GM21526 (cell line): Measurements from ENCODE around the gene GRIK3.

Experiments
- ATAC-seq: cut with Tn5 transposase; IDR thresholded peaks from one replicate; pipeline ENCODE4 v1.9.1; 2021; ENCODE audit warnings: moderate library complexity; ENCODE audit not compliant: unreplicated experiment, low FRiP score

The GRIK3 gene

GRCh38 chr1:36839485-36839884, 194.8 kb downstream of the GRIK3 start:
- no peak for ATAC-seq

GRCh38 chr1:36838888-36839287, 195.4 kb downstream of the GRIK3 start:
- no peak for ATAC-seq

DNA sequence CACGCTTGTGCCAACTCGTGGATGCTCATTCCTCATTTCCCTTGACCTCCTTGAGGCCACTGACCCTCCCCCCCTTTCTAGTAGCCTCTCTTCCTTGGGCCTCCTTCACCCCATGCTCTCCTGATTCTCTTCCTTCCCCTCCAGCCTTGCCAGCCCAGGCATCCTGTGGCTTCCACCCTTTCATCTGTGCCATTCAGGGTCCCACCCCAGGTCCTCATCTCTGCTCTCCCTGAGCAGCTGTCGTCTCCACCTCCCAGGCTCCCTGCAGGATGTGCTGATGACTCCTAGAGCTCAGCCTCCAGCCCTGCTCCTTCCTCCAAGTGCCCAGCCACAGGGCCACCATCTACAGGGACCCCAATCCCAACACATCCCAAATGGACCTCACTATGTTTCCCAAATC, 197.4 kb downstream of the GRIK3 start:
- no peak for ATAC-seq

DNA sequence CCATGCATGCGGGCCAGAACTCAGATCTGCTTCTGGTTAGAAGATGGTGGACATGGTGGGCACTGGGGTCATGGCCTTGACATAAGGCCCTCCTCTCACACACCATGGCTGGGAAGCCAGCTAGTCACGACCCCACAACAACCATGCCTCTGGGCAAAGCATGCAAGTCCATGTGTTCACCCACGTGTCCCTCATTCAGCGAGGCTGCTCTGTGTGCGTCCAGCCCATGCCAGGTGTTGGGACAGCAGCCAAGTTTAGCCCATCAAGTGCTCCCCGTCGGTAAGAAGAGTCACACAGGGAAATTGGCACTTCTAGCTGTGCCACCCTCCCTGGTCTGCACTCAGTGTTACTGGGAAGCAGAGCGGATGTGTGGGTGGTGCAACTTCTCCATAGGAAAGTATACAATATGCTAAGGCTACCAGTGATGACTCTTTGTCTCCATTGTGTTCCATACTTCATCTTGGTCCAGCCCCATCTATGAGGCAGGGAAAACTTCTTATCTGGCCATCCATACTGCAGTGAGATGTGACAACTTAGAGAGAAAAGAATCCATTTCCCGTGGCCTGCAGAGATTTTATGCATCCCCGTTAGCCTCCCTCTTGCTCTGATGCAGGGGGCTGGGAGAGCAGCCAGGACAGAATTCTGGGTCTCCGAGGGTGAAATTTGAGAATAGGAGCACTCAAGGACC, 198.0 kb downstream of the GRIK3 start:
- ATAC-seq, result no peak

DNA sequence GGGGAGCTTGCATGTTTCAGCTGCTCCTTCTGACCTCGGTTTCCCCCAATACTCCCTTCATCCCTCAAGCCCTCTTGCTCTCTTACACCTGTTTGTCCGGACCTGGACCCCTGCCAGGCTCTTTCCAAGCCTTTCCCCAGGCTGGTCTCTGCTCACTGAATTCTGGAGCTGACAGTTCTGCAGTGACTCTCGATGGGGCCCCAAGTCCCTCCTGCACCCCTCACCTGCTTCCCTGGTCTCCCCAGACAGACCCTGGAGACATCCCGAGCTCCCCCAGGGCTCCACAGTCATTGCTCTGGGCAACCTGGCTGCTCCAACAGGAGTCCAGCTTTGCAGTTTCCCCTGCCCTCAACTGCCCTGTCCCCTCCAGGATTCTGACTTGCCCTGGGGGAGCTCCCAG, 198.6 kb downstream of the GRIK3 start:
- ATAC-seq, result no peak

DNA sequence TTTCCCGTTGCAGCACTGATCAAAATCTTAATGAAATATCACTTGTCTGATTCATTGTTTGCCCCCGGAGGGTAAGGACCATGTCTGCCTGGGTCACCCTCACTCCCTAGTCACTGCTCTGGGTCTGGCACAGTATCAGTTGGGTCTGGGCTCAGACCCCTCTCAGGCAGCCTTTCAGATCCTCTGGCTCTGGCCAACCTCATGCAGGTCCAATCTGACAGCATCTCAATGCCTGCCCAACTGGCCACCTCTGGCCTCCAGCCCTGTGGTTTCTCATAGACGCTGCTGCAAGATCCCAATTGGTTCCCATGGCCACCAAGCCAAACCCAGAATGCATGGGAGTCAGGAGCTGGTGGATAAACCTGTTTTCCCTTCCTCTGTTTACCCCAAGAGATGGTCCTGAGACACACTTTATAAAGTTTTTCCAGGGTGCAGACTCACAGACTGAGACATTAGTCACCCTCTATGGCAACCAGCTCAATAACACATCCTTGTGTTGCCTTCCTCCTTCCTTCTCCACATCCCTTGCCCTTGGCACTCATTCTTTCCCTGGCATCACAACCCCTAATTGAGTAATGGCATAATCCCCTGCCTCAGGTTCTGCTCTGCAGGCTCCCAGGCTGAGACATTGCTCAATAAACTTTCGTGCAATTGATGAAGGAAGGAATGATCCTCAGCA, 199.2 kb downstream of the GRIK3 start:
- no peak for ATAC-seq

DNA sequence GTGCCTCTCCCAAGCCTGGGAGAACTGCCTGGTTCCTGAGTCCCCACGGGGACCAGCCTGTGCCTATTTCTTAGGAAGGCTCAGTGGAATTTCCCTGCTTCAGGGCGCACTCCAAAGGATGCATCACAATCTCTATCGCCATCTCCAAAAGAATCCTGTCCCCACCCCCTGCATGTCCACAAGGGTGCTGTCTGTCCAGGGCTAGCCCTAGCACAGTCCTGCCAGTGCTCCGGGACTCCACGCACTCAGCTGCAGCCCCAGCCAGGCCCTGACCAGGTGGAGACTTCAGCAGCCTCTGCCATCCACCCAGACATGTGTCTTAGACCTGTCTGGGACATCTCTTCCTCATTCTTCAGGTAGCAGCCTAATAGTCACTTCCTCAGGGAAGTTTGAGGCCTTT, 199.7 kb downstream of the GRIK3 start:
- no peak for ATAC-seq

DNA sequence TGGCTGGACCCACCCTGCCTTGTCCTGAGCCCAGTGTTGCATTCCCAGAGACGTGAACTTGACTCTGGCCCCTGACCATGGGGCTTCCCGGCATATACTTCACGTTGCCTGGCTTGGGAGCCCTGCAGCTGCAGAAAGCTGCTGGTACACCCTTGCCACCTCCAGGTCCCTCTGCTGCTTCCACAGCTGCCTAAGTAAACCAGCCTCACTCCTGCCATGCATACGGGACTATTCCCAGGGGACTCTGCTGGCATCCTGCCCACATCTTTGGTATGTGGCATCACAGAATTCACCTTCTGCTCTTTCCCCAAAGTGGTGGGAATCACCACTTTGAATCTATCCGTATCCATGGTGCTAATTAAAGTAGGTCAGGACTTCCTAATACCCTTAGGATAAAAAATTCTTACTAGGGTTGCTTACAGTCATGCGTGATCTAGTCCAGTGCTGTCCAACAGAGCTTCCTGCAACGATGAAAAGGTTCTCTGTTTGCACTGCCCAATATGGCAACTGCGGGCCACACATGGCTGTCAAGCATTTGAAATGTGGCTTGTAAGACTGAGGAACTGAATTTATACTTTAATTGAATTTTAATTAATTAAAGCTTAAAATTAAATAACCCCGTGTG, 203.0 kb downstream of the GRIK3 start:
- ATAC-seq, result no peak

DNA sequence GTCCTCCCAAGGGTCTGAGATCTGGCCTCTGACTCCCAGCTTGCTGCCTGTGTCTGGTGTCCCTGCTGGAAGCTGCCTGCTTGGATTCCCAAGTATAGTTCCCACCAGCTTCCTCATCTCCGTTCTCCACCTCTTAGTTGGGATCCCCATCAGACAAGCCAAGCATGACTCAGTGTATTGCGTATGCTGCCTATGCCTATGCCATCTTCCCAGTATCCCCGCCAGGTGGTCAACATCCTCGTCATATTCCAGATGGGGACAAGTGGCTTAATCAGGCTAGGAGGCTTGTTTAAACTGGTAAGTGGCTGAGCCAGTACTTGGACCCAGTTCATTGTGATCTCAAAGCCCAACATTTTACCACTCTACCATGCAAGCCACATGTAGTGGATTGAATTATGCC, 204.4 kb downstream of the GRIK3 start:
- no peak for ATAC-seq

- no peak for ATAC-seq
Observed at GRCh38 chr1:36829066-36829465, 205.2 kb downstream of the GRIK3 start.

DNA sequence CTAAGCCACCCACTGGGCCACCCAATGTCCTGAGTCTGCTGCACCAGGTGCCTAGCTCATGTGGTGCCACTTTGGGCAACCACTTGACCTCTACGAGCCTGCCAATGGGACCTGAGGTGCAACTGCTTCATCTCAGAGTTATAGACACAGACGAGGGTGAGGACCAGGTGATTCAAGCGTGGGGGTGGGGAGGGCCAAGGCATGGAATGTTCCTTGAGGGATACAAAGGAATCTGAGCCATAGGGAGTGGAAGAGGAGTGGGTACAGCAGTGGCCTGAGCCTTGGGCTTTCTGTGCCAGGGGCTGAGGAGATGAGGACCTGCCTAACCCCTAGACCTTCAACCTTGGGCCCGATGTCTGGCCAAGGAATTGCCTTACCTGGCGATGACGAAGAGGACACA, 209.1 kb downstream of the GRIK3 start:
- no peak for ATAC-seq

DNA sequence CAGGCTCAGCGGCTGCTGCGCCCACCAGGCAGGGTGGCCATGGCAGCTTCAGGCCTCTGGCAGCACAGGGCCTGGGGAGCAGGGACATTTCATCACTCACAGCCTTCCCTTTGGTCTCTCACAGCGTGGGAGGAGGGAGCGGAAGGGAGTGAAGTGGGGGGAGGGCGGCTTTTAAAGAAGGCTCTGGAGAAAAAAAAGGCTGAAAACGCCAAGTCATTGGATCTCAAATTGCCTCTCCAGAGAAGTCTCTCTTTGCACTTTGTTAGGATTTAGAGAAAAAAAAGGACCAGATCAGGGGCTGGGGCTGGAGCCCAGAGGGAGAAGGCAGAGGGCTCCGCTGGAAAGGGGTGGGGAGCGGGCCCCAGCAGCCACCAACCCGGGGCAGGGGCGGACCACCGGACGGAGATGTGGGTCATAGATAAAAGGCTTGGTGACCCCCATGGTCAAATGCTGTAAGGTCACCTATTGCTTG, 209.9 kb downstream of the GRIK3 start:
- no peak for ATAC-seq

GRCh38 chr1:36822648-36823047, 211.7 kb downstream of the GRIK3 start:
- ATAC-seq, result no peak

DNA sequence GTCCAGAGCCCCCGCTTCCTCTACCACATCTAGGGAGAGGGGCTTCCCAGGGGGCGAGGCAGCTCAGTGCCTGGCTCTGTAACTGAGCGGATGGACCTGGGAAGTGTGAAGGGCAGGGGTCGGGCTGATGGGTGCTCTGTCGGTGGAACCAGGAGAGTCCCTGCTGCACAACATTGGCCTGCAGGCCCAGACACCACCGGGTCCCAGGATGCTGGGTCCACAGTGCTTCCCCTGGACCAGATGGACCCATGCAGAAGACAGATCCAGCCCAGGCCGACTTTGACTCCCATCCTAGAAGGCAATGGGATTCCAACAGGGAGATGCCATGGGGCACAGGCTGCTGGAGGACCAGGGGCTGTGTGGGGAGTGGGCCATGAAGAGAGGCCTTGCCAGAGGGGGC, 212.9 kb downstream of the GRIK3 start:
- ATAC-seq, result no peak

DNA sequence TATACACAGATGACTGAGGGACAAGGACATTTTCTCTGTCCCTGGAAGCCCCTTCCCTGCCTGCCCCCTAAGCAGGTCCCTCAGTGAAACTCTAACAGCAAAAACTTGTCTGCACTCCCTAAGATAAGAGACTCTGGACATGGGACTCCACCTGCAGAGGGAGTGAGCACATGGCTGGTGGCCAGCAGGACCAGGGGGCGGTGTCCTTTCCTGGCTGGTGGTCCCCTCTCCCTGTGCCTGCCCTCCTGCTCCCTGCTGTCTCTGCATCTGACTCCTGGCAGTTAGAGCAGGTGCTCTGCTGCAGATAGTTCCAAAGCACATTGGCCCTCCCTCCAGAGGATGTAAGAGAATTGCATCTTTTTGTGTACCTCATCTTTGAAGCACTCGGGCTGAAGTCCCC, 215.5 kb downstream of the GRIK3 start:
- ATAC-seq, result no peak

DNA sequence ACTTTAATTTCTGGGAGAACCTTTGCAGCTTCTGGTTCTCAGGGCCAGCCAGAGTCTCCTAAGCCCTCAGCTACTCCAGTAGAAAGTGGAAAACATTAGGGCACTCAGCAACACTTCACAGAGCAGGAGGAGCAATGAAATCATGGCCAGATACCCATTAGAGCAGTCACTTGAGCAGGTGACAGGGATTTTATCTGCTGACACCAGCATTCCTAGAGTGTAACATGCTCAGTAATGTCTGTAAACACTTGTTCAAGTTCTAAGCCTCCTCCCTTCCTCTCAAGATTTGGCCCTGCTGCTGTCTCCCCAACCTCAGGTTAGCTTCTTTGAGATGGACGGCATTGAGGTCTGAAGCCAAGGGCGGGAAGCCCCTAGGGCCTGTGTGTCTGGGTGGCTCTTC, 218.0 kb downstream of the GRIK3 start:
- no peak for ATAC-seq

DNA sequence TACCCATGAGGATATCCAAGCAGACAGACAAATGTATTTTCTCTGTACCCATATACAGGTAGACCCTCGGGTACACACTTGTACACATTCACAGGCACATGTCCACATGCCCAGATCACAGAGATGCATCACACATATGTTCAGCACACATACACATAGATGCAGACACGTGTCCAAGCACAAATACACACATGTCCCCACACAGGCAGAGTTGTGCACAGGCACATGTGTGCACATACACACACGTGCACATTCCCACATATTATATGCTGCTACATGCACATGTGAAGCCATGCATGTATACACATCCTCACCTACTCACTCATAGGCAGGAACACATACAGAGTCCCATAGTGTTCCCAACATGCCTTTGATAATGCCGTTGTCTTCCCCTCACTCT, 219.5 kb downstream of the GRIK3 start:
- no peak for ATAC-seq

DNA sequence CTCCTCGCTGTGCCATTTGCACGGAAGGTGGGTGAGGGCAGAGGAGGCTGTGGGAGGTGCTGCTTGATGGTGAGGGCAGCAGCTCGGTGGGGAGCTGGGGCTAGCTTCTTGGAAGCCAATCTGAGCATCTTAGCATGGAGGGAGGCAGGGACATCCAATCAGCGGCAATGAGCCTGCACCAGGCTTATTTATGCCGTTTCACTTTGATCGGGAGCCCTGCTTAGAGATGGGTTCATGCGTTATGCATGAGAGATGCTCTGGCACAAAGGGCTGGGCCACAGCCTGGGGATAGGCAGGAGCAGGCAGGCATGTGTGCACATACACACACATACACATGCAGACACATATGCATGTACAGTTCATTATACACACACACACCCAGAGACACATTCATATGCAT, 220.2 kb downstream of the GRIK3 start:
- no peak for ATAC-seq

GRCh38 chr1:36807262-36807661, 227.1 kb downstream of the GRIK3 start:
- no peak for ATAC-seq

DNA sequence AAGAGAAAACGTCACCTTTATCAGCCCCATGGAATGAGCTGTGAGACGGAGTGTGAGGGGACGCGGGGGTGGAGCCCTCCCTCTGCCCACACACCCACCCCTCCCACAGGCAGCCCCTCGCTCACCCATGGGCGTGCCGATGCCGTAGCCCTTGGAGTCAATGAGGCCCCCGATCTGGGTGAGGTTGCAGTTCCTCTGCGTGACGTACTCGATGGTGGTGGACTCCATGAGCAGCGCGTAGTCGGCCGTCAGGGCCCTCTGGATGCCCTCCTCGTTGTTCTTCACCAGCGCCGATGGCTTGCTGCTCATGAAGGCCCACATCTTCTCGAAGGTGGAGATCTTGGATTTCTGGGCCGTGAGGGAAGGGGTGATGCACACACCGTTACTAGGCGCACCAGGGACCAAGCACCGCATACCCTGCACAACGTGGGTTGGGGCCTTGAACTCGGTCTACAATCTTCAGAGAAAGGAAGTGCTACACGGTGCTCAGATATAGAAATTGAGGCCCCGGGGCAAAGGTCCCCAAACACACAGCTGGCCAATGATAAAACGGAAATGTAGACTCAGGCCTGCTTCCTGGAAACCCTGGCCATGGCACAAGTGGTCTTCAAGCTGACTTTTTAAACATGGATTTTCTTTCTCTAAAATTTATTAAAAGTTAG, 228.2 kb downstream of the GRIK3 start:
- ATAC-seq, result no peak

DNA sequence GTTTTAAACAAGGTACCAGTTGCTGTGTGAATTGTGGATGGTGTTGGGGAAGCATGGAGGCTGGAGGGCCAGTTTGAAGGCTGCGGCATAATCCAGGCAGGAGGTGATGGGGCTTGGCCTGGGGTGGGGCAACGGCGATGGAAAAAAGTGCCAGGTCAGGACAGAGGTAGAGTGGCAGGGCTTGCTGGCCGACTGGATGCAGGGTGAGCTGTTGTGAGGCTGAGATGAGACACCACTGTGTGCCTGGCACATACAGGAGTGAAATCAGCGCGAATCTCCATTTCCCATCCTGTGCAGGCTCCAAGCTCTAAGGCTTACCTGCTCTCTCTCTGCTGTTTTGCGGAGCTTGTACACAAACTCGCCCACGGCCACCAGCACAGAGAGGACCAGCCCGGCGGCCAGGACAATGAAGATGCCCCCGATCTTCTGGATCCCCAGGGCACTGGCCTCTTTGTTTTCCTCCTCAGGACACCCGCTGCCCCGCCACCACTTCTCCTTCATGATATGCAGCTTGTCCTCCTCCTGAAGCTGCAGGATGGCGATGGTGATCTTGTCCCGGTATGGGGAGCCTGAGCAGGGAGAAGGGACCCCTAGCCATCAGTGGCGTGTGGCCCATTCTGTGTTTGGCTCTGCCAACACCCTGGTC, 229.5 kb downstream of the GRIK3 start:
- no peak for ATAC-seq
